Measurements from ENCODE around the gene MTRFR.
A peak's percentile ranks its signal among the peaks of the same experiment; 100 is the strongest.
"Not testable (repeated sequence)": the region's sequence is repeated elsewhere in the genome, so short reads cannot be mapped to it uniquely, and the experiment has no call there.

MTRFR gene

DNA sequence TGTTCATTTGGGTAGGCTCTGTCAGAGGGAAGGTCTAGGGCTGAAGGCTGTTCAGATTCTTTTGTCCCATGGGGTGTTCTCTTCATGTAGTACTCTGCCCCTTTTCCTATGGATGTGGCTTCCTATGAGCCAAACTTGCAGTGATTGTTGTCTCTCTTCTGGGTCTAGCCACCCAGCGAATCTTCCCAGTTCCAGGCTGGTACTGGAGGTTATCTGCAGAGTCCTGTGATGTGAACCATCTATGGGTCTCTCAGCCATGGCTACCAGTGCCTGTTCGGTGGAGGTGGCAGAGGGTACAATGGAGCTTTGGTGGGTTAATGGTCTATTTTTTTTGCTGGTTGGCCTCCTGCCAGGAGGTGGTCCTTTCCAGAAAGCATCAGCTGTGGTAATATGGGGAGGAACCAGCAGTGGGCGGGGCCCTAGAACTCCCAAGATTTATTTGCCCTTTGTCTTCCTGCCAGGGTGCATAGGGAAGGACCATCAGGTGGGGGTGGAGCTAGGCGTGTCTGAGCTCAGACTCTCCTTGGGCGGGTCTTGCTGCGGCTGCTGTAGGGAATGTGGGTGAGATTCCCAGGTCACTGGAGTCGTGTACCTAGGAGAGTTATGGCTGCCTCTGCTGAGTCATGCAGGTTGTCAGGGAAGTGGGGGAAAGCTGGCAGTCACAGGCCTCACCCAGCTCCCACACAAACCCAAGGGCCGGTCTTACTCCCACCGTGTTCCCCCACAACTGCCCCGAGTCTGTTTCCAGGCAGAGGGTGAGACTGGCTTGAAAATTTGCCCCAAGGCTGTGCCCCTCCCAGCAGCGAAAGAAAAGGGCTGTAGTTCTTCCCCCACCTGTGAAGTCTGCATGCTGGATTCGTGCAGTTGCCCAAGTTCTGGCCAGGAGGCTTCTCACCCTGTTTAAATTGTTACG, 17.5 kb downstream of the MTRFR start:
- peak; percentile 80 for DNase-seq

GRCh38 chr12:123251403-123252076, 18.3 kb downstream of the MTRFR start:
- DNase-seq, result no peak

- DNase-seq, result not testable (repeated sequence)
These were observed 19.1 kb downstream of the MTRFR start for GRCh38 chr12:123252365-123252764.

DNA sequence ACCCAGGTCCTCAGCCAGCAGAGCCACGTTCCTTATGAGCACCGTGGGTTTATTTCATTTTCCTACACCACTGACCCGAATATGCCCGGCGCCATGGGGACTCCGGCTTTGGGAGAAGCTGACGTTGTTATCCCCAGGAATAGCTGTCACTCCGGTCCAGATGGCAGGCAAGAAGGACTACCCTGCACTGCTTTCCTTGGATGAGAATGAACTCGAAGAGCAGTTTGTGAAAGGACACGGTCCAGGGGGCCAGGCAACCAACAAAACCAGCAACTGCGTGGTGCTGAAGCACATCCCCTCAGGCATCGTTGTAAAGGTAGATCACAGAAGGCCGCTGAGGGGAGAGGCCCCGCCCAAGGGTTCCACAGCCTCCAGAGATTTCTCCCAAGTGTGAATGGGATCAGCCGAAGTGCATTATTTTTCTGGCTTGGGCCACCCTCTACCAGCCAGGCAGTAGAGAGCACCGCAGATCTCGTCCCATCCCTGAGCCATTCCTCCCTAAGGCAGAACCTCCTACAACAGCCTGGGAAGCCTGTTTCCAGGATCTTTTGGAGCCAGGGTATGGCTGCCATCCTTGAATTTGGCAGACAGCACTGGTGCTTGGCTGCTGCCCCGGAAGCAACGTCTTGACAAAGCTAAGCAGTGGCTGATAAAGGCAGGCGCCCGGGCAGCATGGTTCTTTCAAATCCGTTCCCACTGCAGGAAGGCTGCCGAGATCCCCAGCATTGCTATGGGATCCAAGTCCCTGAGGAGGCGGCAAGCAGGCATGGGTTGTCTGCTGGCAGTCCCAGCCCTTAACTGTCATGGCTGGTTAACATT, 20.6 kb downstream of the MTRFR start:
- DNase-seq, result no peak

DNA sequence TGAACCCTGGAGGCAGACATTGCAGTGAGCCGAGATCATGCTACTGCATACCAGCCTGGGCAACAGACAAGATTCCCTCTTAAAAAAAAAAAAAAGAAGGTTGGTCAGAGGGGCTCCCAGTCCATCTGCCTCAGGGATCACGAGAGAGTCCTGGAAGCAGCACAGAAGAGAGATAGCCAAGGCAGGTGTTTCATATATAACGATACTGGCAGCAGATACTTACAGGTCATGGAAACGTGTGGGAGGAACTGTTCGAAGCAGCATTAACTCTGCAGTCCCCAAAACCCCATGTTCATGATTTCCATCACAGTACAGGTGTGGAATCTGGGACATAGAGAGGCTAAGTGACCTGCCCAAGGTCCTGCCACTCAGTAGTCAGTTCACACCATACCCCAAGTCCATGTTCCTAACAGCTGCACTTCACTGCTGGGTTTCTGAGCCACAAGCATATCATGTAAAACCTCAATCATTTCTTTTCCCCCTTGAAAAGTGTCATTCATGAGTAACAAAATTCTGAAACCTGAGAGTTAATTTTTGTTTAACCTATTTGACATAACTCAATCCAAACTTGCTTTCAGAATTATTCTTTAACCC, 21.7 kb downstream of the MTRFR start:
- no peak for DNase-seq

- DNase-seq, result no peak
These were observed 25.4 kb downstream of the MTRFR start for GRCh38 chr12:123258593-123258992.

DNA sequence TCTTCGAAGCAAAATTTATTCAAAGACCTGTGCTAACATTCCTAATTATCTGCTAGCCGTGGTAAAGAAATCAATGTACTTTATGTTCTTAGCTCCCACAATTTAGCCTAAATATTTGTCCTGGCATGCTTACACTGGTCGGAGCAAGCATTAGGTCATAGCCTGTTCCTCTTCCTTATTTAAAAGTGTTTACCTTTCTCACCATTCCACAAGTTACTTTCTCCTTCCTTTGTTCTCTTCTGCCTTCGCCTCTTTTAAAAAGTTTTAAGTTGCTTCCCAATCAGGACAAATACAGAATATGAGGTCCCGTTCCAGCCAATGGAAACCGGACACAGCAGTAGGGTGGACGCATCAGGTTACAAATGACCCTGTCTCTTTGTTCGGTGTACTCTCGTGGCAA, 26.8 kb downstream of the MTRFR start:
- no peak for DNase-seq

- no peak for DNase-seq
These were observed 28.0 kb downstream of the MTRFR start for GRCh38 chr12:123261196-123261595.

GRCh38 chr12:123263196-123263817, 30.1 kb downstream of the MTRFR start:
- DNase-seq, result peak; percentile 35

DNA sequence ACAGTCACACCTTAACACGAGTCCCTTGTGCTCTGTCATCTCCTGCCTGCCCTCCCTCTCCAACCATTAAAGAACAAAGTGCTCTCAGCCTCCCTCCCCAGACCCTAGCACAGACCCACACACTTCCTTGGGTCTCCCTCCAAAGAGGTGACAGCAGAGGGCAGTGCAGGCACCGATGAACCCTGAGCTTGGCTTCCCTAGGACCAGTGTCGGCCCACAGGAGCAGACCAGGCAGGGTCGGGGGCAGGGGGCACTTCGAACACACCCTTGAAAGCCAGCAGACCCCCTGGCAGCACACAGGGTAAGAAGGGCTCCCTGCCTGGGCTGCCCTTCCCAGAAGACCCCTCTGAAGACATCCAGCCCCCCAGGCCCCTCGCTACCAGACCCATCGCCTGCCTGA, 31.4 kb downstream of the MTRFR start:
- no peak for DNase-seq

- DNase-seq, result no peak
These were observed 32.8 kb downstream of the MTRFR start for GRCh38 chr12:123265851-123266678.

- no peak for DNase-seq
These were observed 33.5 kb downstream of the MTRFR start for GRCh38 chr12:123266679-123267277.

GRCh38 chr12:123267335-123267920, 34.2 kb downstream of the MTRFR start:
- DNase-seq, result no peak

GRCh38 chr12:123267991-123268843, 35.0 kb downstream of the MTRFR start:
- peak; percentile 51 for DNase-seq

GRCh38 chr12:123268850-123269249, 35.6 kb downstream of the MTRFR start:
- DNase-seq, result no peak

DNA sequence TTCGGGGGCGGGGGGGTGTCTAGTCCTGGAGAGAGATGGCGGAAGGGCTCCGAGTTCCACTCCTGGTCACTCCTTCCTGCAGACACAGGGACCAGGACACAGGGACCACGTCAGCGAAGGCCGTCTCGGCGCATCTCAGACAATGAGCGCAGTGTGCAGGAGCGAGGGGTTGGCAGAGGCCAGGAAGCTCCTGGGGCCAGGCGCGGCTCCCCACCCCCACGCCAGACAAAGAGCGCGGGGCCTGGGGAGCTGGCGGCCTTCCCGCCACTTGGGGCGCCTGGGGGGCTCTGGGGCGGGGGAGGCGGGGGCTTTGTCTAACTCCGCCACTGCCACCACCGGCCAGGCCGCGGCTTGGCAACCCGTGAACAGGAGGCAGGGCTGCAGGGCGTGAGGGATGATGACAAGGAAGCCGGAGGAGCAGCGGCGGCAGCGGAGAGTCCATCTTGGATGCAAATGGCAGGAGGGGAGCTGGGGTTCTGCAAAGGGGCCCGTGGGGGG, 36.2 kb downstream of the MTRFR start:
- no peak for DNase-seq

GRCh38 chr12:123269896-123270213, 36.6 kb downstream of the MTRFR start:
- no peak for DNase-seq

GRCh38 chr12:123270214-123271000, 37.2 kb downstream of the MTRFR start:
- DNase-seq, result peak; percentile 6
